Right ventricle myocardium superior (tissue), 1 donor: ENCODE data around the gene TRAF2. TPM values are rescaled to one million over a fixed set of nuclear protein-coding genes. Genes with fewer than 3 reads are reported as not detected.
A peak's percentile ranks its signal among the peaks of the same experiment; 100 is the strongest.

Experiments
- ATAC-seq: fragments of 200-7000 bp; cut with Tn5 transposase; one replicate; pipeline ENCODE4 v1.9.1; 2020; ENCODE audit warnings: mild to moderate bottlenecking; ENCODE audit not compliant: poor library complexity
- DNase-seq: peaks from one replicate; pipeline ENCODE4 v3.0.0-alpha.2; 2020
- intact Hi-C: fragments of 100-400 bp; cut with DNase I; formaldehyde crosslinking; loops from one replicate; pipeline ENCODE4 v1.11.2; 2022
- total RNA-seq: library from RNA; stranded (reverse); fragmentation: NEBNext Ultra II Directional; extraction: Animal tissue kit (Norgen Biotek cat#: 25700); gene quantifications from one replicate; pipeline ENCODE4 v1.2.1, GENCODE V29; 2021
- donor health status: DM: no; HTN: yes; CAD: no; lungs with severe emphysema.

The TRAF2 gene
- total RNA-seq, 1 donor from 2014 or later, result 9.1 TPM

DNA sequence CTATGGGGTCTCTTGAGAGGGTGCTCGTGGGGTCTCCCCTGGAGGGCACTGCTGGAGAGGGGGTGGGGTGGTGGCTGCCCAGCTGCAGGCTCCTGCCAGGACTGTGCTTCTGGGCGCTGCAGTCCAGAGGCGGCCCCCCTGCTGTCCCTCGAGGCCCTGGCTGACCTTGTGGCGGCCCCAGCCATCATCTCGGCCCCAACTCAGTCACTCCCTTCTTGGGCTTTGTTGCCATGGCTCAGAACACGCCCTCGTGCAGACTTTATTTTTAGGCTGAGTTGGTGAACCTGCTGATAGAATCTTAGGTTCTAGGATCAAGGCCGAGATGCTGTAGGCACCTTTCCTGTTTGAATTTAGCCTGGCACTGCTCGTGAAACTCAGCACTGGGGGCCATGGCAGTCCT lies 35.4 kb downstream of the TRAF2 start:
- ATAC-seq (peak; percentile 84), DNase-seq (peak; percentile 66)
- intact Hi-C loops, result no loop called here

DNA sequence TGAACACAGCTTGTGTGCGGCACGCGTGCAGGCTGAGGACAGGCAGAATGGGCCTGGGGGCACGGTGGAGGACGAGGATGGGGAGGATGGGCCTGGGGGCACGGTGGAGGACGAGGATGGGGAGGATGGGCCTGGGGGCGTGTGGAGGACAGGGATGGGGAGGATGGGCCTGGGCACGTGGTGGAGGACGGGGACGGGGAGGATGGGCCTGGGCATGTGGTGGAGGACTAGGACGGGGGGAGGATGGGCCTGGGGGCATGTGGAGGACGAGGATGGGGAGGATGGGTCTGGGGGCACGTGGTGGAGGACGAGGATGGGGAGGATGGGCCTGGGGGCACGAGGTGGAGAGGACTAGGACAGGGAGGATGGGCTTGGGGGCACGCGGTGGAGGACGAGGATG lies 36.2 kb downstream of the TRAF2 start:
- ATAC-seq, result no peak
- intact Hi-C loops, result no loop called here
- no peak for DNase-seq

DNA sequence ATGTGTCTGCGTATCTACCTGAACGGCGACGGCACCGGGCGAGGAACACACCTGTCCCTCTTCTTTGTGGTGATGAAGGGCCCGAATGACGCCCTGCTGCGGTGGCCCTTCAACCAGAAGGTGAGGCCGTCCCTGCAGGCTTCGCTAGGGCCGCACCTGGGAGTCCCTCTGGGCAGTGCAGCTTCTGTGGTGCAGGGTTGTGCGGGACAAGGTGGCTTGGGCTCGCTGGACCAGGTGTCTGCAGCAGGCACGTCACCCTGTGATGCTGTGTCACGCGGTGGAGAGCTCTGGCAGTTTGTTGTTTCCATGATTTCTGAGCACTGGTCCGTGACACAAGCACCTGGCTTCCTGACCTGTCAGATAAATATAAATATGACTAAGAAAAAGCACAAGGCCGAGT lies 37.6 kb downstream of the TRAF2 start:
- no peak for DNase-seq
- intact Hi-C loops, result no loop called here
- ATAC-seq, result no peak

DNA sequence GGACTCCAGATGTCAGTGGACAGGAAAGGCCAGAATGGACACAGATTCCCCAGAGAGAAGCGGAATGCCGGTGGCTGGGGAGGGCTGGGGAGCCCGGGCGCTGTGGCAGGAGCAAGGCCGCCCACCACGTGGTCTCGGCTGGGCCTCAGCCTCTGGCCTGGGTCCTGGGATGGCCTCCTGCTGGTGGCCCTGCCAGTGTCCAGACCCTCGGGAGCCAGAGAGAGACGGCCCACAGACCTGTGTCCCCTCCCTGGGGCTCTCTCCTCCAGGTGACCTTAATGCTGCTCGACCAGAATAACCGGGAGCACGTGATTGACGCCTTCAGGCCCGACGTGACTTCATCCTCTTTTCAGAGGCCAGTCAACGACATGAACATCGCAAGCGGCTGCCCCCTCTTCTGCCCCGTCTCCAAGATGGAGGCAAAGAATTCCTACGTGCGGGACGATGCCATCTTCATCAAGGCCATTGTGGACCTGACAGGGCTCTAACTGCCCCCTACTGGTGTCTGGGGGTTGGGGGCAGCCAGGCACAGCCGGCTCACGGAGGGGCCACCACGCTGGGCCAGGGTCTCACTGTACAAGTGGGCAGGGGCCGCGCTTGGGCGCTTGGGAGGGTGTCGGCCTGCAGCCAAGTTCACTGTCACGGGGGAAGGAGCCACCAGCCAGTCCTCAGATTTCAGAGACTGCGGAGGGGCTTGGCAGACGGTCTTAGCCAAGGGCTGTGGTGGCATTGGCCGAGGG lies 39.3 kb downstream of the TRAF2 start:
- intact Hi-C loops, result no loop called here
- no peak for DNase-seq
- ATAC-seq, result no peak

DNA sequence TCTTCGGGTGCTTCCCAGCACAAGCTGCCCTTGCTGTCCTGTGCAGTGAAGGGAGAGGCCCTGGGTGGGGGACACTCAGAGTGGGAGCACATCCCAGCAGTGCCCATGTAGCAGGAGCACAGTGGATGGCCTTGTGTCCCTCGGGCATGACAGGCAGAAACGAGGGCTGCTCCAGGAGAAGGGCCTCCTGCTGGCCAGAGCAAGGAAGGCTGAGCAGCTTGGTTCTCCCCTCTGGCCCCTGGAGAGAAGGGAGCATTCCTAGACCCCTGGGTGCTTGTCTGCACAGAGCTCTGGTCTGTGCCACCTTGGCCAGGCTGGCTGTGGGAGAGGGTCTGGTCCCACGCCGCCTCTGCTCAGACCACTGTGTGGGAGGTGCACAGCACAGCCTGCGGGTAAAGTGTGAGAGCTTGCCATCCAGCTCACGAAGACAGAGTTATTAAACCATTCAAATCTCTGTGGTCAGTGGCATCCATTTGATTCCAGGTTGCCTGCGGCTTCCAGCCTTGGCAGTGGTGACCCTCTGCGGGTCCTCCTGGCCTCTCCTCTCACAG lies 39.9 kb downstream of the TRAF2 start:
- intact Hi-C loops, result no loop called here
- no peak for ATAC-seq
- DNase-seq, result no peak

DNA sequence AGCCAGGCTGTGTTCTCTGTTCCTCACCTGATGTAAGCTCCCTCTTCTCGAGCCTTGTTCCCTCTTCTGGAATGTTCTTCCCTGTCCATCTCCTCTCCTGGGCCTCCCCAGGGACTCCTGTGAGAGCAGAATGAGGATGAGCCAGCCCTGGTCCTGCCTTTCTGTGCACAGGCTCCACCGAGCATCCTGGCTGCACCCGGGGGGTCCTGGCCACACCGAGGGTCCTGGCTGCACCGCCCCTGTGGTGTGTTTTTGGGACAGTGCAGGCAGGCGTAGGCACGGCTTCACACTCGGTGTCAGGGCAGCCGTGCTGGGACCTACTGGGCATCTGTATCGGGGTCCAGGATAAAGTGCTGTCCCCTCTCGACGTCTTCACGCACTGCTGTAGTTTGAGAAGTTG lies 40.4 kb downstream of the TRAF2 start:
- ATAC-seq (no peak), DNase-seq (no peak)
- intact Hi-C loops, result no loop called here

DNA sequence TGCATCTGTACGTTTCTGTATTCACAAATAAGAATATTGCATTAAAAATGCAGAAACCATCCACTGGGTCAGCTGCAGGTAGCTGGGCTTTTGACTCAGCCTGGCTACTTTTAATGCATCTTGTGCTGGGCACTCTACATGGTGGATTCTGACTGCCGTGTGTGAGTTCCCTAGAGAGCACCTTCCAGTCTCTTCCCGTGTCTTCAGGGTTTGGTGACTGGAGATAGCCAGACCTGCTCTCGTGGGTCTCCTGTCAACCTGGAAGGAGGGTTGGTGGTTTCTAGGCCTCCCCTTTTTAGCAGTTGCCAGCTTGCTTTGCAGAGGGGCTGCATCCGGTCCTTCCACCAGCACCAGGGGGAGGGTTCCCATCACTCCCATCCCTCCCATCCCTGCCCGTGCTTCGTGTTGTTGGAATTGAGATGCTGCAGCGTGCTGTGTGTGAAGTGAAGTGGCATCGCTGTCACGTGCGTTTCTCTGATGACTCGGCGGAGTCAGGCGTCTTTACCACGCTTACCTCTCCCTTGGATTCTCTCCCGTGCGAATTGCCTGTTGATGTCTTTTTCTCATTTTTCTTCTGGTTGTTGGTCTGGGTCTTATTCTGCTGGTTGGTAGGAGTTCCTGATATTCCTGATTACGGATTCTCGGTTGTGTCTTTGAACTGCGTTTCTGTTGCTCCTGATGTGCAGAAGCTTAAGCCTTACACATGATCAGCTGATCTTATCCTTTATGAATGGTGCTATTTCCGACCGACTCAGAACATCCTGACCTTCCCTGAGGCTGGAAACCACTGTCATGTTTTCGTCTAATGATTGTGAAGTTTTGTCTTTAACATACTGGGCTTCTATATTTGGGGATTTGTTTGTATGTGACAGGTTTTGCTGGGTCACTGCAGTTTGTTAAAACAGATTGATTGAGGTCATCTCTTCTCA lies 41.3 kb downstream of the TRAF2 start:
- intact Hi-C loops, result no loop called here
- ATAC-seq (peak; percentile 23), DNase-seq (no peak)

DNA sequence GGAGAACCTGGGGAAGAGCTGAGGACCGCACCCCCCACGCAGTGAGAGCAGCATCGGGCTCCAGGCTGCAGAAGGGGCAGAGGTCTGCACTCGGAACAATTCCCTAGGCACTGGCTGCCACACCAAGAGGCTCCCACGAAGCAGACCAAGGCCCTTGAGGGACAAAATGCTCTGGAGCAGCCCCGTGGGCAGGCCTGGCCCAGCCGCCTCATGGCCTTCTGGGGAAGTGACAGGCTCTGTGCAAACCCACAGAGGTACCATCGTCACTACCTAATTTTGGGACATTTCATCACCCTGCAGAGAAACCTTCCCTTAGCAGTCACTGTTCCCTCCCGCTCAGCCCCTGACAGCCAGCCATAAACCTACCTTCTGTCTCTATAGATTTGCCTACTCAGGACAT lies 42.3 kb downstream of the TRAF2 start:
- DNase-seq, result no peak
- peak; percentile 81 for ATAC-seq
- intact Hi-C loops, result no loop called here

DNA sequence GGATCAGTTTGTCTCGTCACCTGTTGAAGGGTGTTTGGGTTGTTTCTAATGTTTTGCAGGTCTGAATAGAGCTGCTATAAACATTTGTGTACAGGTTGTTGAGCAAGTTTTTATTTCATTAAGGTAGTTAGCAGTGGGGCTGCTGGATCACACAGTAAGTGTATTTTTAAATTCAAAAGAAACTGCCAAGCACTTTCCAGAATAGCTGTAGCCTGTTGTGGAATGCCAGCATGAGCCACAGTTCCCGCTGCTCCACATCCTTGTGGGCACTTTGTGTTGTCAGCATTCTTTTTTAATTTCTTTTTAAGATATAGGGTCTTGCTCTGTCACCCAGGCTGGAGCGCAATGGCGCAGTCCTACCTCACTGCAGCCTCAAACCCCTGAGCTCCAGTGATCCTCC lies 43.7 kb downstream of the TRAF2 start:
- ATAC-seq, result peak; percentile 61

DNA sequence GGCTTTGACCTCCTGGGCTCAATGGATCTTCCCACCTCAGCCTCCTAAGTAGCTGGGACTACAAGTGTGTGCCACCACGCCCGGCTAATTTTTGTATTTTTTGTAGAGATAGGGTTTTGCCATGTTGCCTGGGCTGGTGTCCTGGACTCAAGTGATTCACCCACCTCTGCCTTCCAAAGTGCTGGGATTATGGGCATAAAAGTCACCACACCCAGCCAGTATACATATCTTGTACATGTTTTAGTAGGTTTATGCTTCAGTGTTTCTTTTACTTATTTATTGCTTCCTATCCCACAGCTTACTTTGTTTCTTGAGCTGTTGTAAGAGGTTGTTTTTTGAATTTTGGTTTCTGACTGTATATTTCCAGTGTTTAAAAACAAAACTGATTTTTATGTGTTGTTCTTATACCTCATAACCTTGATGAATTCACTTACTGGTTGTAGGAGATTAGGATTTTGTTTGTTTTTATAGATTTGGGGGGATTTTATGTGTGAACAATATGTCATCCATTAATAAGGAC lies 45.4 kb downstream of the TRAF2 start:
- no peak for DNase-seq
- intact Hi-C loops, result no loop called here
- ATAC-seq, result no peak

More for the DNA sequence above, 43.7 kb downstream of the TRAF2 start:
- intact Hi-C loops, result no loop called here
- no peak for DNase-seq

DNA sequence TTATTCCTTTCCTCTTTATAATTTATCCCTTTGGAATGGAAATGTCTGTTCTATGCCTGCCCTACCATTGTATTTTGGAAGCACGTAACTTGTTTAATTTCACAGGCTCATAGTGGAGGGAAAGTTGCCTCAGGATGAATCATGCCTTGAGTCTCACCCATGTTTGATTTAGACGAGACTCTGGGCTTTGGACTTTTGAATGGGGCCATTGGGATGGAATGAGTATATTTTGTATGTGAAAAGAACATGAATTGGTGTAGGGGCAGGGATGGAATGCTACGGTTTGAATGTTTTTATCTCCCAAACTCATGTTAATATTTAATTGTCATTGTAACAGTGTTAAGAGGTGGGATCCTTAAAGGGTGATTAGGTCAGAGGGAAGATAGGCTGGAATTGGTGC lies 48.0 kb downstream of the TRAF2 start:
- intact Hi-C loops, result no loop called here
- no peak for ATAC-seq
- DNase-seq, result no peak

DNA sequence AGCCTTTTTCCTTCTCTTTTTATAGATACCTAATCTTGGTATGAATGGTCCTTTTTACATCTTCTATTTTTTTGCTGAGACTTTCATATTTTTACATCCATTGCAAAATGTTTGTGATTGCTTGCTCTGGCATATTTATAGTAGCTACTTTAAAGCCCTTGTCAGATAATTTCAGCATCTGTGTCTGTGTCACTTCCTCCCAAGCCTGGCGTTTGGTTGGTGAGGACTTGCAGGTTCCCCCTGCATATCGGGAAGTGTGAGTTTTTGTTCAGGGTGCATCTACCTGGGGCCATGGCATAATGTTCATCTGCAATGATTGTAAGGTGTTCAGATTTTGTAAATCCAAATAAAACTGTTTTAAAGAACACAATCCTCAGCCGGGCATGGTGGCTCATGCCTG lies 49.3 kb downstream of the TRAF2 start:
- intact Hi-C loops, result no loop called here
- ATAC-seq, result no peak
- no peak for DNase-seq

DNA sequence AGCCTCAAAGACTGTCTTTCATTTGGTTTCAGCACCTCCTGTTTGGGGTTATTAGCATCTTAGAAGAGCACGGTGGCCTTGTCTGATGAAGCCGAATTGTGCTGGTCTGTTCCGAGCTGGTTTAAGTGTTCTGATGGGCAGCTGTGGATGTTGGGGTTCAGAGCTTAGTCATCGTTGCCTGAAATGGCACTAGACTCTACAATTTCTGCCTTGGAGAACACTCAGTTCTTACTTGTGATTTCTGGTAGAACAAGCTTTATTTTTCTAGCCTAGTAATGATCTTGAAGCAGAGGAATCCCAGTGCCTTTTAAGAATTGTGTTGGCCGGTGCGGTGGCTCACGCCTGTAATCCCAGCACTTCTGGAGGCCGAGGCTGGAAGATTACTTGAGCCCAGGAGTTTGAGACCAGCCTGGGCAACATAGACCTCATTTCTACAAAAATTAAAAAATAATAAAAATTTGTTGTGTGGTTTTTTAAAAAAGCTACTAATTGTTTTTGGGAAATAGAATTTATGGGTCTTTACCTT lies 50.4 kb downstream of the TRAF2 start:
- ATAC-seq (no peak), DNase-seq (no peak)
- intact Hi-C loops, result no loop called here

DNA sequence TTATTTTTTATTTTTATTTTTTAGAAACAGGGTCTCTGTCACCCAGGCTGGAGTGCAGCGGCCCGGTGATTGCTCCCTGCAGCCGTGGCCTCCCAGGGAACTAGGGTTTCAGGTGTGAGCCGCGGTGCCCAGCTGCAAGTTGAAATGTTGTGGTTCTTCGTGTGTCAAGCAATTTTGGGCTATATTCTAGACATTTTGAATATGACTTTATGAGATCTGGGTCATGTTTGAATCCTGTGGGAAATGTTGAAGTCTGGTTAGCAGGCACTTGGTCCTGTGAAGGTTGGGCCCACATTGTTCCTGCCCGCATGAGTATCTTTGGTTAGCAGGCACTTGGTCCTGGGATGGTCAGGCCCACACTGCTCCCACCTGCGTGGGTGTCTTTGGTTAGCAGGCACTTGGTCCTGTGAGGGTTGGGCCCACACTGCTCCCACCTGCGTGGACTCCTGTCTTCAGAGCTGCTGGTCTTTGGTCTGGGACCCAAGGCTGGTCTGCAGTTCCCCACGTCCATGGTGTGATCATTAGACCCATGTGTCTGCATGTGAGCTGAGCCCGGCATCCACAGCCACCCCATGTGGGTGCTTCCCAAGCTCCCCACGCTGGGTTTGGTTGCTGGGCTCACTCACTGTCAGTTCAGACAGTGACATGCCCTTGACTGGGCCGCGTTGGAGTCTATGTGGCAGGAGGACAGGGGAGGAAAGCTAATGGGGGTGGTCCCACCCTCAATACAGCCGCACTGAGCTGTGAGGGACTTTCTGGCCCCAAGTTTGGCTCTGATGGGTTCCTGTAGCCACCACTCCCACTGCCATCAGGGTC lies 51.1 kb downstream of the TRAF2 start:
- intact Hi-C loops, result no loop called here
- ATAC-seq (no peak), DNase-seq (no peak)

DNA sequence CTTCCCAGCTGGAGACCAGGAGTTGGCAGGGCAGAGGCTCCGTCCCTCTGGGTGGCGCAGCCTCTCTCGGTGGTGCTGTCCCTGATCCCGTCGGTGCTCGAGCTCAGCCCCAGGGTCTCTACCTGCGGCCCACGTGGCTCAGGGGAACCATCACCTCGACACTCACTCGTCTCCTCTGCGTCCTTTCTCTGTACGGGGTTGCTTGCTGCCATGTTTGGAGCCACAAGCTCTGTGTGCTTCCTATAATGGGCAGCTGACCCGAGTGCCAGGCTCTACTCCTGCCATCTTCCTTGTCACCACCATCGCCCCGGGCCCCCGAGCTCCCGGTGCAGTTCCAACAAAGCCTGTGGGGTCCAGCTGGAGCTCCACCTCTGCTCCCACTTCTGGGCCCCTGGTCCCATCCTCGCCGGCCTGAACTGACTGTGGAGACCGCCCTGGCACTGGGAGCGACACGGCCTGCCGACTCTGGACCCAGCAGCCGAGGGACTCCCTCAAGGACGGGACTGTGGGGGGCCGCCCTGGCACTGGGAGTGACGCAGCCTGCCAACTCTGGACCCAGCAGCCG lies 53.2 kb downstream of the TRAF2 start:
- ATAC-seq (no peak), DNase-seq (peak; percentile 41)
- intact Hi-C loops, result no loop called here

DNA sequence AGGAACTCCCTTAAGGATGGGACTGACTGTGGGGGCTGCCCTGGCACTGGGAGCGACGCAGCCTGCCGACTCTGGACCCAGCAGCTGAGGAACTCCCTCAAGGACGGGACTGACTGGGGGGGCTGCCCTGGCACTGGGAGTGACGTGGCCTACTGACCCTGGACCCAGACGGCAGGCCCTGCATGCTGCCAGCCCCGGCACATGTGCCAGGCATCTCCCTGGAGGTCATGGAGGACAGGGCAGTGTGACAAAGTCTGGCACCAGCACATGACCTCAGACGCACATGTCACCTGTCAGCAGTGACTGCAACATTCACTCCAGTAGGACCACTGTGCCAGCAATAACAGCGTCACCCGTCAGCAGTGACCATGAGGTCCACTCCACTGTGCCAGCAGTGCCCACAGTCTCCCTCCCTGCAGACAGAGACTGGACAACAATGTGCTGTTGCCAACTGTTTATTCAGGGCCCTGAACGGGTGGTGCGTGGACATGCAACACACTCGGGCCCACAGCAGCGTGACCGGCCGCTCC lies 53.7 kb downstream of the TRAF2 start:
- ATAC-seq (peak; percentile 71), DNase-seq (peak; percentile 84)
- intact Hi-C loops, result loop anchor here (5.0 kb wide), 1 partner anchor 93 kb away; the partner anchor contains the start of gene PHPT1

DNA sequence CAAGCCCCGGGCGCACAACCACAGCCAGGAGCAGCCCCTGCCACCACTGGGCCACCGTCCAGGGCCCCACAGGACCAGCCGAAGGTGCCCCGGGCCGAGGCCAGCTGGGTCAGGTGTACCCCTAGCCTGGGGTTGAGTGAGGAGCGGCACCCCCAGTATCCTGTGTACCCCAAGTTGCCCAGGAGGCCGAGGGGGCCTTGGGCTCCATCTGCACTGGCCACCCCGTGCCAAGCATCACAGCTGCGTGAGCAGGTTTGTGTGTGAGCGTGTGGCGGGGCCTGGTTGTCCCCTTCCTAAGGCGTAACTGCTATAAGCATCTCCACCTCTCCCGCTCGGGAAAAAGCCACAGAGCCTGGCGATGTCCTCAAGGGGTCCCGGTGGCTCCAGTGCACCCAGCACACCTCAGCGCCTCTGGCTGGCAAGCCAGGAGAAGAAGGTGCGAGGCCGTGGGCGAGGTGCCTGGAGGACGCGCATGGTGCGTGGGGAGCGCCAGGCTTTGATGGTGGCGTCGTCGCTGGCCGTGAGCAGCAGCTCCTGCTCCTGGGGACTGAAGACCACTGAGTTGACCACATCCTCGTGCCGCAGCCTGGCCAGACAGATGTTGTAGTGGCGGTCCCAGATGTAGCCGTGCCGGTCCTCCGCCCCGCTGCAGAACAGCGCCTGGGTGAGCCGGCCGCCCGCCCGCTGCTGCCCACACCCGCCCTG lies 54.4 kb downstream of the TRAF2 start:
- intact Hi-C loops, result loop anchor here (5.0 kb wide), 1 partner anchor 93 kb away; the partner anchor contains the start of gene PHPT1
- ATAC-seq, result no peak
- peak; percentile 37 for DNase-seq
